RKO (cell line): ENCODE data around the gene UBXN11.
"Not testable (repeated sequence)": the region's sequence is repeated elsewhere in the genome, so short reads cannot be mapped to it uniquely, and the experiment has no call there.

Source experiments
- DNase-seq: peaks from one replicate; pipeline ENCODE4 v3.0.0-alpha.2; 2016; ENCODE audit warnings: low spot score

The UBXN11 gene

GRCh38 chr1:26305667-26306289 is 658 bp downstream of the UBXN11 start:
- DNase-seq = no peak

GRCh38 chr1:26302733-26303405 is 3.6 kb downstream of the UBXN11 start:
- no peak for DNase-seq

DNA sequence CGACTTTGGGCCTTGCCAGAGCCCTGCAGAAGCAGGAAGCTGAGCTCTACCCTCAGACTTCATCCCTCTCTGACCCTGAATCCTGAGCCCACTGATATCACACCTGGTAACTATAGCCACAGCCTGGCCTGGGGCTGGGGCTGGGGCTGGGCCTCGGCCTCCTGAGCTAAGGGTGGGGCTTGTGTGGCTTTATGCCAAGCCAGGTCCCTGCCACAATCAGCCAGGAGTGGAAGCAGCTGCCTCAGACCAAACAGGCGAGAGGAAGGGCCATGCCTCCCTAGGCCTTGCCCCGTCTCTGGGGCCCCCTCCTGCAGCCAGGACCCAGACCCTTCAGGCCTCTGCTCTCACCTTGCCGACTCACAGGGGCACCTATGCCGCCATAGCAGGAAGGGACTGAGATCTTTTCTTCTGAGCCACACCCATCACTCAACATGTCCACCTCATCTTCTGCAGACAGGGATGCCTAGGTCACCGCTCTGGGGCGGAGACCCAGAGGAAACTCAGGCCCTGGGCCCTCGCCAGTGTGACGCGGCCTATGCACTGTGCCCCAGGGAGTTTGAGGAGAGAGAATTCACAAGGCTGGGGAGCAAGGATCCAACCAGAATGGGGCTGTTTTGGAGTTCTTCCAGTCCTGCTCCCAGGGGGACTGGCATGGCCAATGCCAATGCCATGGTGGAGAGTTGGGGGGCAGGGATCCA is 5.7 kb downstream of the UBXN11 start:
- no peak for DNase-seq

DNA sequence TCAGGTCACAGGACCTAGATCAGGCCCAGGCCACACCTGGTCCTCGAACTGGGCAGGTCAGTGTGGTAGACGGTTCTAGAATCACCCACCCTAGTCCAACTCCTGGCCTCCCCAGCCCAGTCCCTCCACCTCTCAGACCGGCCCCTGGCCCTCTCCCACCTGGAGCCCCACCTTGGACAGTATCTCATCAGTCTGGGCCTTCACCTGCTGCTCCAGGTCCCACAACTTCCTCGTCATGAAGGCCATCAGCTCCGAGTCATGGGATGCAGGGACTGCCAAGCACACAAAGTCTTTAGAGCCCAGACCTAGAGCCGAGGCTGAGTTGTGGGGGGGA is 8.7 kb downstream of the UBXN11 start:
- DNase-seq = no peak

DNA sequence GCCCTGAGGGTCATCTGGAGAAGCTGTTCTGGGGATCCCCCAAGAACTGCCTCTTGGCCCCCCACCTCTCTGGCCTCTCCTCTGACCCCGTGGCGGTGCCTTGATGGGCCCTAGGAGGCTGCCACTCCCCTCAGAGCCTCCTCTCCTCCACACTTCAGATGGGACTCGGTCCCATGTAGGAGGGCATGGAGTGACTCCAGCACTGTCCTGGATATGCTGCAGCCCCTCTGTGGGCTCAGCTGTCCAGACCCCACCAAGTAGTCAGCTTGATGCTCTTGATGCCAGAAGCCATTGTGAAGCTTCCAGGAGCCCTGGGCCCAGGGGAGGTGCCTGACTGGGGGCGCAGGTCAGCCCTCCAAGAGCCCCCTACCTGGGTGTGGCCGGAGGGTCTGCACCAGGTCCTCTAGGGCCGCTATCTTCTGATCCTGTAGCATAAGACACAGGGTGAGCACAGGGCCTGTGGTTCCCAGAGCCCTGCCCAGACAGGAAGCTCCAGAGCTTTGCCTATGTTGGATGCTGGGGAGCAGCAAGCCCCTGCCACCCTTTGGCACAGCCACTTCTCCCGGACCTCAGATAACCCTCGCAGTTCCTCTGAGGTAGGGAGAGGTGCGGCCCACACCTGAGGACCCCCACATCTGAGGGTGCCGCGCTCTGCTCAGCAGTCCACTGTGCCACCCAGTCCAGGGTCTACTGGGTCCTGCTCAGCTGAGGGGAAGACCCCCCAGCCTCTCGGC is 9.2 kb downstream of the UBXN11 start:
- no peak for DNase-seq

GRCh38 chr1:26296340-26297056 is 9.9 kb downstream of the UBXN11 start:
- DNase-seq = no peak

DNA sequence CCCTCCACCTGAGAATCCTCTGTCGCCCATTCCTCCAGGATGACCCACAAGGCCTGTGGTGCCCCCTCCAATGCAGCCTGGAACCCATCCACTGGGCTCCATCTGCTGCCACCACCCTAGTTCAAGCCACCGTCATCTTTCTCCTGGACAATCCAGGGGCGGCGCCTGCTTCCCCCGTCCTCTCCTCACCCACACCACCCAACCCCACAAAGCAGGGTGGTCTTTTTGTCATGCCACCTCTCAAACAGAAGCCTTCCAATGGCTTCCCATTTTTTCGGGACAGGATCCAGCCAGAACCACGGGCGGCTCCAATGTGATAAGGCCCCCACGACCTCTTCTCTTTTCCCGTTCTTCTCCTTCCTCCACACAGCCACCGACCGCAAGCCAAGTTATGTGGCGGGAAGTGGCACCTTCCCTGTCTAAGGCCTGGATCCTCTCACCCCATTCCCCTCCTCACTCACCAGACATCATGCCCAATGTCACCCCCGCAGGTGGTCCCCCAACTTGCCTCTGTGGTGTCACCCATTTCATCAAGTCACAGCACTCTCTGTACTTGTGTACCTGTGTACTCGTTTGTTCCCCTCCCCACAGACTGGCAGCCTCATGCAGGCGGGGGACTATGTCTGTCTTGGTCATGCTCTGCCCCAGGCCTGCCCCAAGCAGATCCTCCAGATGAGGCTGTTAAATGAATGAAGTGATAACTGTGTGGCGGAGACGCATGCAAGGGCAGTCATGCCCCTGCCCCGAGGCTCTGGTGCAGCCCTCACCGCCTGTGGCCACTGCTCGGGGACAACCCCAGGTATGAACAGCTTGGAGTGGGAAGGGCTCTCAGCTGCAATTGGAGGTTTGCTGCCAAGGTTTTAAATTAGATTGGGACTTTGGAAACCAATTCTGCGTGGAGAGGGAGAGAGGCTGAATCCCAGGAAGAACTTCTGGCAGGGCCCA is 11.0 kb downstream of the UBXN11 start:
- DNase-seq = no peak

DNA sequence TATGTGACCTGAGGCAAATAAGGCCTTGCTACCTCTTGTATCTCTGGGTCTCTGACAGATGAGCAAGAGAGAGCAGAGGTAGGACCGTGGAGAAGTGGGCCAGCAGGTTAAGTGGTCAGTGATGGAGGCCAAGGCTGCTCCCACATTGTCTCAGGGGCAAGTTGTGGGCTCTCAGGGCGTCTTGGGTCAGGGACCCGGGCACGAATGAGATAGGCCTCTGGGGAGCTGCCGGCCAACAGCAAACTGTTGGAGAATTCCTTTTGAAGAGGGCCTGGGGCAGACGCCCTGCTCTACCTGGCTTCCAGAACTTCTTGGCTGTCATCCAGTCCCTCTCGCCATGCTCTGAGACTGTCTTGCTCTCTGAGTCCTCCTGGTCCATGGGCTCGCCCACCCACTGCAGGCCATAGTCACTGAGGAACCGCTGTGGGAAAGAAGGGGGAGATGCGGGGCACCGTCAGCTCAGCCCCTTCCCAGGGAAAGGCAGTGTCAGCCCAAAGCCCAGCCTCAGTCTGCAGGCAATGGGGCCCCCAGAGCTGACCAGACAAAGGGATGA is 12.4 kb downstream of the UBXN11 start:
- no peak for DNase-seq

DNA sequence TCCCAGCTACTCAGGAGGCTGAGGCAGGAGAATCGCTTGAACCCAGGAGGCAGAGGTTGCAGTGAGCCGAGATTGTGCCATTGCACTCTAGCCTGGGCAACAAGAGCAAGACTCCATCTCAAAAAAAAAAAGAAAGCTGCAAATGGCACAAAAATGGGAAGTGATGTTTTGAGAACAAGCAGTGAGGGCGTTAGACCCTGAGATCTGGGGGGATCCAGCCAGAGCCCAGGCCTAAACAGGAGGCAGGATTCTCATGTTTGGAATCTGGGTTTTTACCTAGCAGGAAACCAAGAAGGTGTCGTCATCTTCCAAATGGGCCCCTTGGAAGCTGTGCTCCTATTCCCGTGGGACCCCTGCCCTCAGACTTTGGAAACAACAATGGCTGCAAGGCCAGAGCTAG is 13.7 kb downstream of the UBXN11 start:
- DNase-seq = not testable (repeated sequence)

DNA sequence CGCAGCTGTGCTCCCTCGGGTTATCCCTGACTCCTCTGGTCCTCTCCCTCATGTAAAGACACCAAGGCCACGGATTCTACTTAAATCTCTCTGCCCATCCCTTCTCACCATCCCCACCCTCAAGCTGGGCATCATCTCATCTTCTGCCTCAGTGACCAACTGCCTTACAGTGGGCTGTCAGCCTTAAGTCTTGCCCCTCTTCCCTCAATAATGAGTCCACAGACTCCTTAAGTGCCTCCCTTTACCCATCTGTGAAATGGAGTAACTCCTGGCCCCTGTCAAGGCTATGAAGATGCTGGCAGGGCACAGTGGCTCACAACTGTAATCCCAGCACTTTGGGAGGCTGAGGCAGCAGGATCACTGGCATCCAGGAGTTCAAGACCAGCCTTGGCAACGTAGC is 14.5 kb downstream of the UBXN11 start:
- no peak for DNase-seq

- no peak for DNase-seq
Measured at GRCh38 chr1:26291433-26291832, 15.0 kb downstream of the UBXN11 start.

GRCh38 chr1:26290882-26291261 is 15.6 kb downstream of the UBXN11 start:
- DNase-seq = no peak

DNA sequence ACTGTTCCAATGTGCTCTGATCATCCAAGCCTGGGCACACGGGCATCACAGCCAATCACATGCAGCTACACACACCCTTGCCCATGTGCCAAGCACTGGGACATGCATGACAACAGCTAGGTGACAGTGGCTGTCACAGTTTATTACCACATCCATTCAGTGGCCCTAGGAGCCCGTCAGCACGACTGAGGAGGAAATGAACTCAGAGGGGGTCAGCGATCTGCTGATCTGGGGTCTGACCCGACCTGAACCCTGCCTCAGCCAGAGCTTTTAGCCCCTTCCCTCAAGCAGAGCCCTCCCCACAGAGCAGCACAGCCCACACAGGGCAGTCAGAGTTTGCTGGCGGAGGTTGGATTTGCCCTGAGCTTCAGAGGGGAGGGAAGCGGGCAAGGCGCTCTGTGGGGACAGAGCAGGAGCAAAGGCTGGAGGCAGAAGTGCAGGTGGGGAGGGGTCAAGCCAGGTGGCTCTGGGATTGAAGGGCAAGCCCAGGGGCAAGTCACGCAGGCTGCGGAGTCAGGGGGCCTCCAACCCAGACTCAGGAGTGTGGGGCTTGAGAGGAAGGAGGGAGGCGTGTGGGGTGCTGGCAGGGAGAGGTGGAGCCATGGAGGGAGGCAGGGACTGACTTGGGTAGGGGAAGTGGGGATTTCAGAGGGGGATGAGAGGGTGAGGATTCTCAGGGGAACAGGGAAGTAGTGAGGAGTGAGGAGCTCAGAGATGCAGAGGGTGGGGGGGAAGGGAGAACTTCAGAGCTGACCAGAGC is 16.1 kb downstream of the UBXN11 start:
- no peak for DNase-seq

DNA sequence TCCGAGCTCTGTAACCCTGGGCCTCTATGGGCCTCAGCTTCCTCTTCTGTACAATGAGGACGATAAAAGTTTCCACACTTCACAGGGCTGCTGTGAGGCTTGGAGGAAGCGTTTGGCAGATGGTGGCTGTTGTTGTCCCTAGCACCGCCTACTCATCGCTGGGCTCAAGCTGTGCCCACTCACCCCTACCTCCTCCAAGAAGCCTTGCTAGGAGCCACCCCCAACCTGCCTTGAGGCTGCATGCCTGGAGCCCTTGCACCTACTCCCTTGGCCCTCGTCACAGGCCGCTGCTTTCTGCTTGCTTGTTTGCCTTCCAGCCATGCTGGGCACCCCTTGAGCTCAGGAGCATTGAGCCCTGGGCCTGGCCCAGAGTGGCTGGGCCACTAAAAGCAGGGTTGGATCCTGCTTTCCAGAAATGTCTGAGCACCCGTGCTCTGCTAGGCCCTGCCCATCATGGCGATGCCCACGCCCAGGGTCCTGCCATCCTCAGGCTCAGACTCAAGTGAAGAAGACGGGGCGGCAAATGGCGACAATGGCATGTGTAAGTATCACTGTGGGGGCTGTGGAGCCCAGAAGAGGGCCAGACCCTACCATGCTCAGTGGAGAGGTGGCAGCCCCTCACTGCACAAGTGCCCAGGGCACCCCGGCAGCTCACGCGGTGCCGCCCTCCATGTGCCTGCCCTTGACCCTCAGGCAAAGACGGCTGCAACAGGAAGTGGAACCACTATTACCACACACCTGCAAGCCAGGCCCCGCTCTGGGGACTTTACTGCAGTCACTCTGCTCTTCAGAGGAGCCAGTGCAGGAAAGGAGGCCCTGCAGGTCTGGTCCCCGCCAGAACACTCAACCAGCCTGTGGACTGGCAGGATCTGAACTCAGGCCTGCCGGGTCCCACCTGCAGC is 17.0 kb downstream of the UBXN11 start:
- no peak for DNase-seq

GRCh38 chr1:26288311-26288941 is 18.0 kb downstream of the UBXN11 start:
- DNase-seq = no peak

GRCh38 chr1:26287811-26288210 is 18.6 kb downstream of the UBXN11 start:
- DNase-seq = no peak

GRCh38 chr1:26287033-26287711 is 19.3 kb downstream of the UBXN11 start:
- no peak for DNase-seq

GRCh38 chr1:26286064-26286416 is 20.4 kb downstream of the UBXN11 start:
- no peak for DNase-seq
